IMR-90 (cell line): ENCODE data around the gene HOXB6.

Experiments used
- CTCF ChIP-seq: conservative IDR thresholded peaks from 2 replicates; pipeline ENCODE4 v1.5.1; 2012; ENCODE audit warnings: mild to moderate bottlenecking, low read depth, low read length, improper control_type of control experiment
- POLR2A ChIP-seq: IDR thresholded peaks from 2 replicates; pipeline ENCODE4 v1.6.1; 2012; ENCODE audit warnings: mild to moderate bottlenecking, low read depth, low read length

- no peak for TF ChIP-seq CTCF
- TF ChIP-seq POLR2A, result no peak
Measured at GRCh38 chr17:48609033-48609432, 4.2 kb upstream of the HOXB6 start.
